ENCODE measurements around the gene SKOR2. TPM values are rescaled to one million over a fixed set of nuclear protein-coding genes. Genes with fewer than 3 reads are reported as not detected.

Gene SKOR2
- total RNA-seq, 1 experiment from 2014 or later, result not detected

- ChIA-PET POLR2A (no interaction called here), RAD21 (ENCODE audit: low non-redundant PET in 1 of 2, low total read pairs in 2 of 2, uncharacterized antibody in 2 of 2, unreplicated experiment in 2 of 2) (no interaction called here), CTCF (no interaction called here)
- no peak overlapping the region for H3K27ac ChIP-seq (ENCODE audit: low read depth, low read length)
- no peaks in the 10 kb centered on the region for H3K4me1 ChIP-seq (ENCODE audit: control insufficient read depth in 1 of 2, insufficient read depth in 2 of 2, low read length in 2 of 2)
- peaks cover 39% of the 10 kb centered on the region for H3K27me3 ChIP-seq (ENCODE audit: insufficient read depth, low read length)
- intact Hi-C loops (cut with micrococcal nuclease), result no loop called here
- H3K9me2 ChIP-seq (ENCODE audit: insufficient read depth), result no peaks in the 10 kb centered on the region
- no peaks in the 10 kb centered on the region for H4K20me1 ChIP-seq (ENCODE audit: insufficient read depth)
- no peak for DNase-seq (ENCODE audit: low read depth, low spot score)
- H3K79me2 ChIP-seq (ENCODE audit: insufficient read depth, low read length), result no peaks in the 10 kb centered on the region
- BruUV-seq (replicated peaks), result no TSS peak
- ATAC-seq, result no peak
- H2AFZ ChIP-seq (ENCODE audit: low read depth, low read length, poor library complexity, severe bottlenecking), result no peak overlapping the region
- no peak overlapping the region for H3K4me3 ChIP-seq (replicated peaks in 1 of 2; ENCODE audit: low read depth in 1 of 2, low read length in 2 of 2)
- H3K9ac ChIP-seq (ENCODE audit: low read length), result no peak overlapping the region
- H3K9me3 ChIP-seq (ENCODE audit: control insufficient read depth in 1 of 2, insufficient read depth in 1 of 2, low read depth in 1 of 2, low read length in 2 of 2), result peaks cover 0 to 3% of the 10 kb centered on the region in 2 experiments; a peak in 1 of 4 replicates
- TF ChIP-seq POLR2A (IDR thresholded peaks at IDR 0.05; ENCODE audit: borderline replicate concordance, extremely low read depth, insufficient read depth, insufficient read length), result no peak
- no peak for TF ChIP-seq SIN3A (IDR thresholded peaks at IDR 0.05; ENCODE audit: low read depth)
- TF ChIP-seq CTCF (IDR thresholded peaks at IDR 0.05 in 2 of 3, conservative IDR thresholded peaks at IDR 0.05 in 1 of 3; ENCODE audit: borderline replicate concordance in 1 of 3, insufficient read depth in 1 of 3, low read depth in 2 of 3, low read length in 2 of 3), result no peak
- TF ChIP-seq YY1 (IDR thresholded peaks at IDR 0.05; ENCODE audit: extremely low read depth, insufficient replicate concordance, low read depth, low read length), result no peak
- TF ChIP-seq EZH2phosphoT487 (IDR thresholded peaks at IDR 0.05; ENCODE audit: borderline replicate concordance), result no peak
- TF ChIP-seq TCF7L2 (IDR thresholded peaks at IDR 0.05; ENCODE audit: borderline replicate concordance, extremely low read depth, insufficient read depth, insufficient read length), result no peak
- no peak for TF ChIP-seq FOSL1 (IDR thresholded peaks at IDR 0.05; ENCODE audit: low read depth)
- no peak for TF ChIP-seq POLR2AphosphoS5 (IDR thresholded peaks at IDR 0.05; ENCODE audit: low read depth, low read length)
- TF ChIP-seq REST (IDR thresholded peaks at IDR 0.05; ENCODE audit: low read depth), result no peak
- TF ChIP-seq SRF (IDR thresholded peaks at IDR 0.05; ENCODE audit: low read depth), result no peak
- TF ChIP-seq JUND (IDR thresholded peaks at IDR 0.05), result no peak
- no peak for TF ChIP-seq ZNF274 (IDR thresholded peaks at IDR 0.05; ENCODE audit: low read depth, low read length)
- no peak for TF ChIP-seq ZBTB33 (IDR thresholded peaks at IDR 0.05; ENCODE audit: extremely low read depth, insufficient replicate concordance, low read length)
- TF ChIP-seq EZH2 (IDR thresholded peaks at IDR 0.05), result no peak
- no peak for TF ChIP-seq CEBPB (IDR thresholded peaks at IDR 0.05; ENCODE audit: low read depth)
- no peak for TF ChIP-seq SP1 (IDR thresholded peaks at IDR 0.05; ENCODE audit: low read depth)
- no peak for TF ChIP-seq MAX (IDR thresholded peaks at IDR 0.05)
- no peak for TF ChIP-seq ELF1 (IDR thresholded peaks at IDR 0.05; ENCODE audit: borderline replicate concordance, low read depth)
- TF ChIP-seq ZFX (IDR thresholded peaks at IDR 0.05), result no peak
- TF ChIP-seq EGR1 (IDR thresholded peaks at IDR 0.05; ENCODE audit: low read depth), result no peak
- no peak overlapping the region for H3K4me2 ChIP-seq (ENCODE audit: low read length)
- no peaks in the 10 kb centered on the region for H3K36me3 ChIP-seq (ENCODE audit: control insufficient read depth in 1 of 2, insufficient read depth in 2 of 2, low read length in 2 of 2)
Measured at GRCh38 chr18:47247036-47247415, 4.4 kb downstream of the SKOR2 start.

All from HCT116 (cell line).